HepG2 (cell line): ENCODE measurements around the gene ATG16L1. TPM values are rescaled to one million over a fixed set of nuclear protein-coding genes. Genes with fewer than 3 reads are reported as not detected.

ENCODE experiments used
- AKAP8 ChIP-seq: sonication (generic); formaldehyde crosslinking; IDR thresholded peaks from 2 replicates; pipeline ENCODE4 v1.5.1; 2020; ENCODE audit warnings: mild to moderate bottlenecking, missing genetic modification reagents
- ASH2L ChIP-seq: fragments of 300-600, 200-600 bp; sonication (generic); IDR thresholded peaks from 2 replicates; pipeline ENCODE4 v1.7.0; 2017; ENCODE audit warnings: low read depth, mild to moderate bottlenecking, moderate library complexity, mixed read lengths, low read length; ENCODE audit not compliant: insufficient read length
- ATF7-NPFF ChIP-seq: sonication (generic); formaldehyde crosslinking; IDR thresholded peaks from 2 replicates; pipeline ENCODE4 v1.8.1; 2023; ENCODE audit warnings: mild to moderate bottlenecking, low read depth, missing genetic modification reagents, moderate library complexity
- DNMT1 ChIP-seq: sonication (generic); formaldehyde crosslinking; IDR thresholded peaks from 2 replicates; pipeline ENCODE4 v1.5.1; 2020; ENCODE audit warnings: mild to moderate bottlenecking, missing genetic modification reagents
- HNF4G ChIP-seq, 2 experiments: sonication (generic) in 1 of 2; formaldehyde crosslinking in 1 of 2; IDR thresholded peaks; 2 replicates each; pipeline versions ENCODE4 v1.4.0 to v1.6.1; 2011 to 2020; ENCODE audit warnings: borderline replicate concordance in 2 of 2, low read depth in 2 of 2, mild to moderate bottlenecking in 2 of 2, low read length in 1 of 2, missing genetic modification reagents in 1 of 2, moderate library complexity in 1 of 2
- KDM1A ChIP-seq: IDR thresholded peaks from 2 replicates; pipeline ENCODE4 v1.6.1; 2016; ENCODE audit warnings: missing compliant biosample characterization
- KDM5B ChIP-seq: sonication (generic); formaldehyde crosslinking; IDR thresholded peaks from 2 replicates; pipeline ENCODE4 v1.4.0; 2020; ENCODE audit warnings: missing genetic modification reagents, mild to moderate bottlenecking, borderline replicate concordance
- MED8 ChIP-seq: sonication (generic); formaldehyde crosslinking; IDR thresholded peaks from 2 replicates; pipeline ENCODE4 v1.8.1; 2023; ENCODE audit warnings: mild to moderate bottlenecking, missing genetic modification reagents; ENCODE audit not compliant: insufficient replicate concordance
- MIER3 ChIP-seq: IDR thresholded peaks from 2 replicates; pipeline ENCODE4 v1.6.1; 2016; ENCODE audit warnings: missing compliant biosample characterization, borderline replicate concordance
- SMAD9 ChIP-seq: sonication (generic); formaldehyde crosslinking; IDR thresholded peaks from 2 replicates; pipeline ENCODE4 v1.5.1; 2020; ENCODE audit warnings: mild to moderate bottlenecking, missing genetic modification reagents
- SOX13 ChIP-seq, 3 experiments: fragments of 450-650 bp in 1 of 3; sonication (generic) in 1 of 3; formaldehyde crosslinking in 1 of 3; IDR thresholded peaks in 2 of 3; conservative IDR thresholded peaks in 1 of 3; 2 replicates each; pipeline versions ENCODE4 v1.5.0 to v1.6.1; 2016 to 2020; ENCODE audit warnings: antibody characterized with exemption in 1 of 3, mild to moderate bottlenecking in 1 of 3, missing compliant biosample characterization in 1 of 3, missing genetic modification reagents in 1 of 3, moderate library complexity in 1 of 3
- SOX5 ChIP-seq: IDR thresholded peaks from 2 replicates; pipeline ENCODE4 v1.6.1; 2016; ENCODE audit warnings: borderline replicate concordance
- SRSF9 ChIP-seq: fragments of 200-400 bp; formaldehyde crosslinking; IDR thresholded peaks from 2 replicates; pipeline ENCODE4 v1.6.1; 2018; ENCODE audit warnings: borderline replicate concordance, mild to moderate bottlenecking, low read depth, low read length; ENCODE audit not compliant: insufficient read depth, poor library complexity, severe bottlenecking
- TBP ChIP-seq: sonication (generic); formaldehyde crosslinking; IDR thresholded peaks from 2 replicates; pipeline ENCODE4 v1.5.0; 2020; ENCODE audit warnings: missing genetic modification reagents
- ZNF205 ChIP-seq: IDR thresholded peaks from 2 replicates; pipeline ENCODE4 v1.6.1; 2018; ENCODE audit warnings: missing biosample characterization, missing genetic modification reagents
- ZNF263 ChIP-seq: sonication (generic); formaldehyde crosslinking; IDR thresholded peaks from 2 replicates; pipeline ENCODE4 v1.4.0; 2020; ENCODE audit warnings: missing genetic modification reagents
- ZNF3 ChIP-seq: IDR thresholded peaks from 2 replicates; pipeline ENCODE4 v1.7.0; 2017; ENCODE audit warnings: inconsistent platforms
- ZNF451 ChIP-seq: sonication (generic); formaldehyde crosslinking; IDR thresholded peaks from 2 replicates; pipeline ENCODE4 v1.5.0; 2020; ENCODE audit warnings: mild to moderate bottlenecking, missing genetic modification reagents
- ZNF549 ChIP-seq: sonication (generic); formaldehyde crosslinking; IDR thresholded peaks from 2 replicates; pipeline ENCODE4 v1.5.0; 2020; ENCODE audit warnings: missing genetic modification reagents
- ZNF614 ChIP-seq: IDR thresholded peaks from 2 replicates; pipeline ENCODE4 v1.6.1; 2018; ENCODE audit warnings: missing biosample characterization, missing genetic modification reagents, inconsistent platforms, borderline replicate concordance
- polyA plus RNA-seq, 8 experiments: library from polyadenylated mRNA; depleted of rRNA in 3 of 8; stranded (reverse) in 7 of 8; unstranded in 1 of 8; fragments of >200 nt; fragmentation: Illumina TruSeq in 4 of 8; extraction: Trizol in 4 of 8; gene quantifications; 2 replicates each; pipeline versions ENCODE4 v1.2.1 to v1.2.3, GENCODE V29; 2011 to 2016; ENCODE audit warnings: low read depth in 4 of 8, missing spikeins in 1 of 8, mixed read lengths in 1 of 8; ENCODE audit not compliant: insufficient read depth in 1 of 8
- total RNA-seq, 5 experiments: library from RNA; depleted of rRNA; stranded (reverse); fragments of >200 nt; fragmentation: Illumina TruSeq; extraction: Trizol; gene quantifications; 2 replicates each; pipeline ENCODE4 v1.2.3, GENCODE V29; 2016; ENCODE audit warnings: low read depth in 1 of 5
- TF ChIP-seq, protein P1 (sequence below): sonication (generic); formaldehyde crosslinking; IDR thresholded peaks from 2 replicates; pipeline ENCODE4 v1.5.0; 2020; ENCODE audit warnings: mild to moderate bottlenecking, missing genetic modification reagents
- TF ChIP-seq, protein P2 (sequence below): sonication (generic); formaldehyde crosslinking; IDR thresholded peaks from 2 replicates; pipeline ENCODE4 v1.8.1; 2023; ENCODE audit warnings: mild to moderate bottlenecking, missing genetic modification reagents

The ATG16L1 gene
- total and polyA plus RNA-seq, 2 of the 13 experiments (the other 11 are each of a cell fraction or from before 2014, with no cell fraction given) = 26.0 to 51.7 TPM

DNA sequence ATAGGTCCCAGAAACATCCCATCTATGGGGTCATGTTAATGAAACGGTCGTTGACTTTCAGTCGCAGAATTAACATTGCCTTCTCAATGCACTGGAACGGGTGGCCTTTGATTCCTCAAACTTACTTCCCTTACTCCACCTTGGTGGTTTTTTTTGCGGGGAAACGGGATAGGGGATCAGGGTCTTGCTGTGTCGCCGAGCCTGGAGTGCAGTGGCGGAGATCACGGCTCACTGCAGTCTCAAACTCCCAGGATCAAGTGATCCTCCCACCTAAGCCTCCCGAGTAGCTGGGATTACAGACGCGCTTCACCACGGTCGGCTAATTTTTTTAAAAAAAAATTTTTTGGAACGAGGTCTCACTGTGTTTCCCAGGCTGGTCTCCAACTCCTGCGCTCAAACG, 754 bp downstream of the ATG16L1 start (continued):
- TF ChIP-seq ZNF263 (peak; percentile 50; the same call in 1 of the 2 replicates), KDM5B (CRISPR knock-in tag) (no peak), ZNF3 (CRISPR knock-in tag) (no peak), DNMT1 (CRISPR knock-in tag) (no peak), SRSF9 (no peak), ZNF205 (CRISPR knock-in tag) (no peak), ZNF549 (no peak), MIER3 (no peak), SOX5 (CRISPR knock-in tag) (no peak), HNF4G (IDR thresholded peaks at IDR 0.05; ENCODE audit: borderline replicate concordance, low read depth, low read length) (no peak), HNF4G (CRISPR knock-in tag; IDR thresholded peaks at IDR 0.05; ENCODE audit: borderline replicate concordance, low read depth) (no peak), KDM1A (no peak), ZNF451 (CRISPR knock-in tag) (no peak), MED8 (no peak), ASH2L (peak; percentile 10), SMAD9 (CRISPR knock-in tag) (no peak), TBP (no peak), SOX13 (IDR thresholded peaks at IDR 0.05) (no peak), SOX13 (CRISPR knock-in tag; conservative IDR thresholded peaks at IDR 0.05 in 1 of 2, IDR thresholded peaks at IDR 0.05 in 1 of 2) (no peak), AKAP8 (CRISPR knock-in tag) (no peak), ZNF614 (no peak), ATF7-NPFF (CRISPR knock-in tag) (no peak)
- TF ChIP-seq, protein P1, sequence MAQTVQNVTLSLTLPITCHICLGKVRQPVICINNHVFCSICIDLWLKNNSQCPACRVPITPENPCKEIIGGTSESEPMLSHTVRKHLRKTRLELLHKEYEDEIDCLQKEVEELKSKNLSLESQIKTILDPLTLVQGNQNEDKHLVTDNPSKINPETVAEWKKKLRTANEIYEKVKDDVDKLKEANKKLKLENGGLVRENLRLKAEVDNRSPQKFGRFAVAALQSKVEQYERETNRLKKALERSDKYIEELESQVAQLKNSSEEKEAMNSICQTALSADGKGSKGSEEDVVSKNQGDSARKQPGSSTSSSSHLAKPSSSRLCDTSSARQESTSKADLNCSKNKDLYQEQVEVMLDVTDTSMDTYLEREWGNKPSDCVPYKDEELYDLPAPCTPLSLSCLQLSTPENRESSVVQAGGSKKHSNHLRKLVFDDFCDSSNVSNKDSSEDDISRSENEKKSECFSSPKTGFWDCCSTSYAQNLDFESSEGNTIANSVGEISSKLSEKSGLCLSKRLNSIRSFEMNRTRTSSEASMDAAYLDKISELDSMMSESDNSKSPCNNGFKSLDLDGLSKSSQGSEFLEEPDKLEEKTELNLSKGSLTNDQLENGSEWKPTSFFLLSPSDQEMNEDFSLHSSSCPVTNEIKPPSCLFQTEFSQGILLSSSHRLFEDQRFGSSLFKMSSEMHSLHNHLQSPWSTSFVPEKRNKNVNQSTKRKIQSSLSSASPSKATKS (CRISPR knock-in tag) = no peak
- TF ChIP-seq, protein P2, sequence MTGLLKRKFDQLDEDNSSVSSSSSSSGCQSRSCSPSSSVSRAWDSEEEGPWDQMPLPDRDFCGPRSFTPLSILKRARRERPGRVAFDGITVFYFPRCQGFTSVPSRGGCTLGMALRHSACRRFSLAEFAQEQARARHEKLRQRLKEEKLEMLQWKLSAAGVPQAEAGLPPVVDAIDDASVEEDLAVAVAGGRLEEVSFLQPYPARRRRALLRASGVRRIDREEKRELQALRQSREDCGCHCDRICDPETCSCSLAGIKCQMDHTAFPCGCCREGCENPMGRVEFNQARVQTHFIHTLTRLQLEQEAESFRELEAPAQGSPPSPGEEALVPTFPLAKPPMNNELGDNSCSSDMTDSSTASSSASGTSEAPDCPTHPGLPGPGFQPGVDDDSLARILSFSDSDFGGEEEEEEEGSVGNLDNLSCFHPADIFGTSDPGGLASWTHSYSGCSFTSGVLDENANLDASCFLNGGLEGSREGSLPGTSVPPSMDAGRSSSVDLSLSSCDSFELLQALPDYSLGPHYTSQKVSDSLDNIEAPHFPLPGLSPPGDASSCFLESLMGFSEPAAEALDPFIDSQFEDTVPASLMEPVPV (CRISPR knock-in tag) = 0 out of 2 replicates have a peak, but pooled peaks have one; percentile 0
